ENCODE measurements around the gene RUNX1.

The RUNX1 gene

DNA sequence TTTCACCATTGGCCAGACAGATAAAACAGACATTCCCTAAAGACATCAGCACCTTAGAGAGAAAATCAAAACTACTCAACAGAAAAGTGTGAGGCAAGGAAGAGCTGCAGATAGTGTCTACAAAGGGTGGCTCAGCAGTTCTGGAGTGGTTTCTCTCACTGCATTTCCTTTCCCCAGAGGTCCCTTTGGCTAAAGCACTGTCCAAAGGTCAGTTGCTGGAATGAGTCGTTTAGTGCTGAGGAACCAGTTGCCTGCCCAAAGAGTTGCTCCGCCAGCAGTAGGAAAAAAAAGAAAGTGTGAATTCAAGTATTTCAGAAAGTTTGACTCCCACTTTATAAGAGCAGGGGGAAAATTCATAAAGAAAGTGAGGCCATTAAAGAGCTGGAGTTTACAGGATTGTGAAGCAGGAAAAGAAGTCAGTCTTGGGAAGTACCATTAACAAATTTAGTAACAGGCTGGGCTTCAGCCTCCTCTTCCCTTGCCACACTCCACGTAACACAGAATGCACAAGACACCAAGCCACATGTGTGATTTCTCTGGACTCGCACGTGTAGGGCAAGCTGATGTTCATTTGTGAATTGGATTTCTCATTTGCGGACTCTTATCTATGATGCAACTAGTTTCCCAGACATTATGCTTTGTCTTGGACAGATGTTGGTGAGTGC is 122.2 kb downstream of the RUNX1 start:
- DNase-seq (ENCODE audit: low read depth in 1 of 2, low spot score in 1 of 2) = no peak

GRCh38 chr21:34925597-34925996 is 123.5 kb downstream of the RUNX1 start:
- no peak for DNase-seq (ENCODE audit: low read depth in 1 of 2, low spot score in 1 of 2)

GRCh38 chr21:34924771-34925419 is 124.2 kb downstream of the RUNX1 start:
- DNase-seq (ENCODE audit: low read depth in 1 of 2, low spot score in 1 of 2) = no peak

- DNase-seq (ENCODE audit: low read depth in 1 of 2, low spot score in 1 of 2) = no peak
Measured at GRCh38 chr21:34924194-34924593, 124.9 kb downstream of the RUNX1 start.

GRCh38 chr21:34923626-34924025 is 125.5 kb downstream of the RUNX1 start:
- DNase-seq (ENCODE audit: low read depth in 1 of 2, low spot score in 1 of 2) = no peak

GRCh38 chr21:34923202-34923601 is 125.9 kb downstream of the RUNX1 start:
- DNase-seq (ENCODE audit: low read depth in 1 of 2, low spot score in 1 of 2) = no peak

GRCh38 chr21:34922479-34922878 is 126.6 kb downstream of the RUNX1 start:
- no peak for DNase-seq (ENCODE audit: low read depth in 1 of 2, low spot score in 1 of 2)

DNA sequence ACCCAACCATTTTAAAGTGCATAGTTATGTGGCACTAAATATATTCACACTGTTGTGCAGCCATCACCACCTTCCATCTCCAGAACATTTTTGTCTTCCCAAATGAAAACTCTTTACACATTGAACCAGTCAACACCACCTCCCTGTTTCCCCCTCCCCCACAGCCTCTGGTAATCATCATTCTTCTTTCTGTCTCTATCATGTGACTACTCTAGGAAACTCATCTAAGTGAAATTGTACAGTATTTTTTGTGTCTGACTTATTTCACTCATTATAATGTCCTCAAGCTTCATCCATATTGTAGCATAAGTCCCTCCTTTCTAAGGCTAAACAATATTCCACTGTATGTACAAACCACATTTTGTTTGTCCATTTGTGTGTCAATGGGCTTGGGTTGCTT is 128.0 kb downstream of the RUNX1 start:
- DNase-seq (ENCODE audit: low read depth in 1 of 2, low spot score in 1 of 2) = no peak

DNA sequence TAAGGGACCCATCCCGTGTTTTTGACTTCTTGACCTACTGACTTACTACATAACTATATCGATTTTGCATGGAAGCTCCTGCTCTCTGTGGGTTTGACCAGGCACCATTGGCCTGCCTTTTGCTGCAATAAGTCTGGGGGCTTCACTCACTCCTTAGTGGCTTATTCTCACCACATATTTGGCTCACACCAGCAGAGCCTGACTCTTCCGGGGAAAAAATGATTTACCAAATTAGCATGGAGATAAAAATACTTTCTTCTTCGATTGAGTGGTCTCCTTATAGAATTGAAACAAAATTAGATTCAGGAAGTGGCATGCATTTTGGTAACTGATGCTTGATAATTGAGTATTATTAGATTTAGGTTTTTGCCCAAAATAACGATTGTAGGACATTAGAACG is 129.7 kb downstream of the RUNX1 start:
- no peak for DNase-seq (ENCODE audit: low read depth in 1 of 2, low spot score in 1 of 2)

DNA sequence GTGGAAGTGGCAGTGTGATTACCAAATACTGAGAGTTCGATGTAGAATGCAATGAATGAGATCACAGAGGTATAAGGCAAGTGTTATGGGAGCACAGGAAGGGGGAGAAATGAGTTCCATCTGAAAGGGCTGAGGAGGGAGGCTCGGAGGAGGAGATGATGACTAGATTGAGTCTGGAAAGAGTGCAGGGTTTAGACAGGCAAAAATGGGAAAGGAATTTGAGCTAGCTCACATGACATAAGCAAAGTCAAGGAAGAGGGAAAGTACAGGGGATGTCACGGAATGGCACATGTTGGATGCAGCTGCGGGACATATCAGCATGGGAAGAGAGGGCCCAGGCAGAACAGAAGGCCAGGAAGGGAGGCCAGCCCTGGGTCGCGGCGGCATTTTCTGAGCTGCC is 132.7 kb downstream of the RUNX1 start:
- DNase-seq (ENCODE audit: low read depth in 1 of 2, low spot score in 1 of 2) = no peak

- no peak for DNase-seq (ENCODE audit: low read depth in 1 of 2, low spot score in 1 of 2)
Measured at GRCh38 chr21:34915364-34915841, 133.7 kb downstream of the RUNX1 start.

DNA sequence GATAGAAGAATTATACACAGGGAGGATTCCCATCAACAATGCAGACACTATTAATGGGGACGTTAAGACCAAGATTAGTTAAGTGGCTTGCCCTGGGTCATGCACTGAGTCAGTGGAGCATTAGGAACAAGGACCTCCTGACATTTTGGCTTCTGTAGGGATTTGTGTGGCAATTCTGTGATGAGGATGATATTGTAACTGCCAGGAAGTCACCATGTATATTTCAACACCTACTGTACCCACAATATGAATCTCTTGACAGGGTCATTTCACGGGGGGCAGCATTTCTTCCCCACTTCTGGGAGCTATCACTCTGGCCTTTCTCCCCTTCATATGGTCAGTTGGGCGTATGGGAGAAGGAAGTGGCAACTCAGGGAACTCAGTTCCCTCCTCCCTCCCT is 134.9 kb downstream of the RUNX1 start:
- no peak for DNase-seq (ENCODE audit: low read depth in 1 of 2, low spot score in 1 of 2)

GRCh38 chr21:34913811-34914210 is 135.3 kb downstream of the RUNX1 start:
- DNase-seq (ENCODE audit: low read depth in 1 of 2, low spot score in 1 of 2) = no peak

- no peak for DNase-seq (ENCODE audit: low read depth in 1 of 2, low spot score in 1 of 2)
Measured at GRCh38 chr21:34912022-34912945, 136.8 kb downstream of the RUNX1 start.

DNA sequence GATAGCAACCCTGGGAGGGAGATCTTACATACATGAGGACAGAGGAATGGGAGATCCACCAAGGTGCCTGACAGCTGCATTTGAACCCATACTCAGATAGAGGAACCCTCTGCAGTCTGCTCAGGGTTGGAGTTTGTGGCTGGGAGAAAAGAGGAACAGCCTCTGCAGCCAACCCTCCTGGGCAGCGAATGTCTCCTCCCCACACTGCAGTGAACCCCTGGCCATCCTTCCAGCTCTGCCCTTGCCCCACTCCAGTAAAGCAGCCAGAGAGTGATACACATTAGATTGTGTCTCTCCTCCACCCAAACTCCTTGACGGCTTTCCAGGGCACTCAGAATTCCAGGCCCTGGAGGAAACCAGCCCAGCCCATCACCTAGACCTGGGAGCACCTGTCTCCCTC is 137.7 kb downstream of the RUNX1 start:
- DNase-seq (ENCODE audit: low read depth in 1 of 2, low spot score in 1 of 2) = no peak

DNA sequence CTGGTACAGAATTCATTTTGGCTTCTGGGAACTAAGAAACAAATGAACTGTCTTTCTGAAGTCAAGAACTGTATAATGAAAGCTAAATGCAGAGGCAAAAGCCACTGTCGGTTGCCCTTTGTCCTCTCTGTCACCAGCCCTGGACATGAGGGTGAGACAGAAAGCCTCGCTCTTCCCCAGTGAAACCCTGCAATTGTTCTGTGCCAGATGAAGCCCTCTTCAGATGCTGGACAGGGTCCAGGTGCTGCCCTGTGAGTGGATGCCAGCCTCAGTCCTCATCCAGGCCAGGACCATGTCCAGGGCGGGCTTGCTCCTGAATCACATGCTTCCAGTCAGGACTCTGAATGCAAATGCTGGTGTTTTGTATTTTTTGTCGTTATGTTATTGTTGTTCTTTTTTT is 138.7 kb downstream of the RUNX1 start:
- no peak for DNase-seq (ENCODE audit: low read depth in 1 of 2, low spot score in 1 of 2)

DNA sequence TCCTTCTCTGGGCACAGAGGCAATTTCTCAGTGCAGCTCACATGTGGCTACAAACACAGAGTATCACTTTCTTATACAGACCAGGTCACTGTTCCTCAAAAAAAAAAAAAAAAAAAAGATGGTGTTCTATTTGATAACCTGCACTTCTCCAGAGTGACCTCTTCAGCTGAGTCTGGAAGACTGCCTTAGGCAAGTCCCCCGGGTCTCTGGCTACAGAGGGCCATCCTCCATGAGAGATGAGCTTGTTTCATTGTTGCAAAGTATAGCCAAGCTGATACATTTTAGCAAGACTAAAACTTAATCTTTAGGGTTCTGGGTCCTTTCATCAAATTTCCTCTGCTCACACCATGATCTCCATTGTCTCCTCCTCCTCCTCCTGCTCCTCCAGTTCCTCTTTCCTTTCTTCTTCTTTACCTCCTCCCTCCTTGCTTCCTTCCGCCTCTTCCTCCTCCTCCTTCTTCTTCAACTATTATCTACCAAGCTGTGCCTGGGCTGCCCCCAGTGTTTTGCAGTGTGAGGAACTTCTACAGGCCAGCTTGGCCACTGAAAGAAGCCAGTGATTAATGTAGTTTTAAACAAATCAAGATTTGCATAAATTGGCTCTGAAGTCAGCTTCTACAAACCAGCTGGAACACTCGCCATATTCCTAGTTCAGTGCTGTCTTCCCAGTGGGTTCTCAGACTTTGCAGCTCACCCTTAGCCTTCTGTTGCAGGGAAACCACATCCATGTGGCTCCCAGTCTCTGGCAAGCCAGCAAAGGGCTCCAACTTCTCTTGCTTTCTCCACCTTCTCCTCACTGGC is 139.4 kb downstream of the RUNX1 start:
- no peak for DNase-seq (ENCODE audit: low read depth in 1 of 2, low spot score in 1 of 2)

- no peak for DNase-seq (ENCODE audit: low read depth in 1 of 2, low spot score in 1 of 2)
Measured at GRCh38 chr21:34908419-34909055, 140.6 kb downstream of the RUNX1 start.

GRCh38 chr21:34907461-34908418 is 141.4 kb downstream of the RUNX1 start:
- no peak for DNase-seq (ENCODE audit: low read depth in 1 of 2, low spot score in 1 of 2)

Measured in stimulated activated CD4-positive, alpha-beta T cell treated with anti-CD3 and anti-CD28 coated beads, Interleukin-15, amount 100 ng/mL, for 1 hour (primary cell).